Glomerular endothelial cell (primary cell): ENCODE results near the gene IRF2BP2. TPM values are rescaled to one million over a fixed set of nuclear protein-coding genes. Genes with fewer than 3 reads are reported as not detected.

Source experiments
- DNase-seq: peaks from one replicate; pipeline ENCODE4 v3.0.0-alpha.2; 2011; ENCODE audit warnings: low read depth, low spot score; ENCODE audit errors: extremely low read depth
- total RNA-seq: library from RNA; depleted of rRNA; stranded (reverse); fragments of >200 nt; gene quantifications from 2 replicates; pipeline ENCODE4 v1.2.3, GENCODE V29; 2015

Gene IRF2BP2
- total RNA-seq, 1 donor from 2014 or later: 105 TPM

DNA sequence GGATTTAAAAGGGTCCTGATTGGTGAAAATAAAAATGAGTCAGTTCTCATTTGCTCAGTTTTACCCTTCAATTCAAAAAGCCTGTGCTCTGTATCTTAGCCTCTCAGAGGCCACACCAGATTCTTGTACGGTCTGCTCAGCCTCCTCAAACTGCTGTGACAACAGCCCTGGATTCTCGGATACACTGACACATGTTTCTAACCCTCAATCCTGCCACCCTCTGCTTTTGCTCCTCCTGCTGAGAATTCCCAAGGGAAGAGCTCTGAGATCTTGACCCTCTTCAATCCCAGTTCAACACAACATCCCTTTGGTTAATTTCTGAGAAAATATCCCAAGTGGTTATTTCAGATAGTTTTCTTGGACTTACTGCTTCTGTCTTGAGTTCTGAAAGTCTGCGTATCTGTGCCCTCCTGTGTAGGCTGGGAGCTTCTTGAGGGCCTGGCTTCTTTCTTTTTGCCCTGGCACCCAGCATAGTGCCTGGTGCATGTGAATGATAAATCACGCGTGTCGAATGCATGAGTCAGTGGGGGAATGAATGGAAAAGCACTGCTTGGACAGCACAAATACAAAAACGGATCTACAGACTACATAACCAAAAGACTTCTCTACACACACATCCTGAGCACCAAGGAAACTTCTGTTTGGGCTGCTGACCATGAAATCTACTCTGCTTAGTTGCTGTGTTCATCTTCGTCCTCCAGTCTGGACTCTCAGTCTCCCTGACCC, 24.5 kb downstream of the IRF2BP2 start:
- DNase-seq: no peak

DNA sequence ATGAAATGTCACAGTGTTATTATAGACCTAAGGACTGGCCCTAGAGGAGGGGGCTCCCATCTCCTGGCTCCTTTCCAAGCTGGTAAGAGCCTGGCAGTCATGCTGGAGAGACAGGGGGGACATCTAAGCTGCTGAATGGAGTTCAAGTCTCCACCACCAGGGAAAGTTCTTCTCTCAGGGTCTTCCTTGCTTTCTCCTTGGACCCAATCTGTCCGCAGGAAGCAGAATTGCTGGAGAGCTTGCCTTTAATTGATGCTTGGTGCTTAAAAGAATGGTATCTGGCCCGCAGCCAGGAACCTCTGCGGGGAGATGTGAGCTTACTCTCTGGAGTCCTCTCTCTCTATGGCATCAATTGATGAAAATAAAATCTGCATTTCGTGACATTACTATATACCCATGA, 25.1 kb downstream of the IRF2BP2 start:
- DNase-seq: no peak

DNA sequence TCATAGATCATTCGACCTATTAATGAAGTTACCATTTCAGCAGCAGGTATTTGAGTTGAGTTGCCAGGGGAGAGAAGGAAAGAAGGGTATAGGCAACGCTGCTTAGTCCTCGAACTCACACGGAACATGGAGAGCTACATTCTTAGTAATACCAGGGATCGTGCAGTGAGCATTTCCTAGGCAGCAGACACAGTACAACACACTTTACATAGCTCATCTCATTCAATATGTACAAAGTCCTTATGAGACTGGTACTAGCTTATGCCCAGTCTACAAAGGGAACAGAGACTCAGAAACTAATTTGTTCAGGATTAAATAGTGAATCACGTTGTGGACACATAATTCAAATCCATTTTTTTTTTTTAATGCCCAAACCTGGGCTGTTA, 25.6 kb downstream of the IRF2BP2 start:
- no peak for DNase-seq

DNA sequence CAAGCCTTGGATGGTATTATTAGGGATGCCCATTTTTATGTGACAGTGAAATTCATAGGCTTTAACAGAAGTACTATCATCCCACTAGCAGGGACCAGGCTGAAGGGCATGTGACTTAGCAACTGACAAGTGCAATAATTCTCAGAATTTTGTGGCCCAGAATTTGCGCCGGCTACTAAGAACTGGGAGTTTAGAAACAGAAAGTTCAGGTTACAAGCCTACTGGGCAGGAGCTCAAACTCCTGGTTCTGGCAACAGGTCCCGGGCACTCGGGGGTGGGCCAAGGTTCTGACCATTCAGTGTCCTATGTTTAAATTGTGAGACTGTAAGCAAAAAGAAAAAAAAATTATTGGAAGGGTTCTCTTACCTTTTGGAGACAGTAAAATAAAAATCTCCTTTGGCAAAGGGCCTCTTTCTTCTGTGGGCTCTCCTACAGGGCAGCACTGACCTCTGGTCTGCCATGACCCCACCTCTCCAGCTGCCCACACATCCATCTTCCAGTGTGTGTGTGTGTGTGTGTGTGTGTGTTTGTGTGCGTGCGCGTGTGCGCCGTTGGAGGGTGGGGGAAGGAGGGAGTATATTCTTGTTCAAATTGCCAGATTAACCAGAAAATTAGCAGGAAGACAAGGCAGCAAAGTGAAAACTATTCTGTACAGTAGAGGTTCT, 26.1 kb downstream of the IRF2BP2 start:
- no peak for DNase-seq

DNA sequence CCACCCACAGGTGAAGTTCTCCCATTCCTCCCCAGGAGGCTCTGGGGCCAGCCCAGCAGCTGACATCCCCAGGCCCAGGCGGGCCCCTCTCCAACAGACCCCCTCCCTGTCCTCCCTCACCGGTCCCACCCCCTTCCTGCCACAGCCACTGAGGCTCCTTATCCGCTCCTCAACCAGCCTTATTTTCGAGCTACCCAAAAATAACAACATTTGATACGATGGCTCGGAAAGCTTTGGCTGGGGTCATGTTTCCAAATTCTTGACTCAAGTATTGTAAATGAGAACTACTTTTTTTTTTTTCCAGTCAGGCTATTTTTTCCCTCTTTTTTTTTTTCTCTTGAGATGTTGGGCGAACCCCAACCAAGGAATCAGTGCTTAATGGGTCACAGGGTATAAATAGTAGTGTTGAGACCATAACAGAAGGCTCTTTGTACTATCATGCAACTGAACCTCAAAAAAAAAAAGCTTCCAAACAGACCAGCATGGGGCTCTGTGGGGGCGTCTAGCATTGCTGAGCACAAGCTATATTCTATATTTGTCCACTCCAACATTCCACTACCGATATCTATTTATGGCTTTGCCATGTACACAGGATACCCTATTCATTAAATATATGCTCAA, 27.2 kb downstream of the IRF2BP2 start:
- no peak for DNase-seq

DNA sequence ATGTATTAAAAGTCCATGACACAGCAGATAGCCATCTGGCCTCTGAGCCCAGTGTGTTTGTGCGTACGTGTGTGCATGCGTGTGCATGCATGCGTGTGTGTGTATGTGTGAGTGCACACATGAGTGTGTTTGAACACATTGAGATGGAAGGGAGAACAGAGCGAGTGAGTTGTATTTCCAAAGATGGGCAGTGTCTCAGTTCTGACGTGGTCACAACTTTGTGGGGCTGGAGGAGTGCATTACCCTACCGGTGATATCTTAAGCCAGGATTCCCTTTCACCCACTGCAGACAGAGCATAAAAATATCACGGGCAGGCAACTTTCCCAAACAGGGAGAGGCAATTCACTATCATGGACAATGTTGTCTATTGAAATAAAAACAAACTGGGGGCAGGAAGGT, 27.8 kb downstream of the IRF2BP2 start:
- DNase-seq: no peak

DNA sequence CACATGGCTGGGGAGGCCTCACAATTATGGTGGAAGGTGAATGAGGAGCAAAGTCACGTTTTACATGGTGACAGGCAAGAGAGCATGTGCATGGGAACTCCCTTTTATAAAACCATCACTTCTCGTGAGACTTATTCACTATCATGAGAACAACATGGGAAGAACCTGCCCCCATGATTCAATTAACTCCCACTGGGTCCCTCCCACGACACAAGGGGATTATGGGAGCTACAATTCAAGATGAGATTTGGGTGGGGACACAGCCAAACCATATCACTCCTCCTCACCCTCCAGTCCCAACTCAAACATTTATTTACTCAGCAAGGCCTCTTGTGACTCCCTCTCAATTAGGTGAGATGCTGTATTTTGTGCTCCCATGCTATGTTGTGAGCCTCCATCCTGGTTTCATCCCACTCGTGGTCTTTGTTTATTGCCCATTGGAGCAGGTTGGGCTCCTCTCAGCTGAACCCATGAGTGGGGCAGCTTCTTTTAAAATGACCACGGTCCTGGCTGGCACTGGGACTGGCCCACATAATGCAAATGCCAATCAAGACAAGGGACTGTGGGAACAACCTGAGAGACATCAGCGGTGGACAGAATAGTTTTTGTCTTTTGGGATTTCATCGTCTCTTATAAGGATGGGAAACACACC, 28.8 kb downstream of the IRF2BP2 start:
- DNase-seq: no peak

DNA sequence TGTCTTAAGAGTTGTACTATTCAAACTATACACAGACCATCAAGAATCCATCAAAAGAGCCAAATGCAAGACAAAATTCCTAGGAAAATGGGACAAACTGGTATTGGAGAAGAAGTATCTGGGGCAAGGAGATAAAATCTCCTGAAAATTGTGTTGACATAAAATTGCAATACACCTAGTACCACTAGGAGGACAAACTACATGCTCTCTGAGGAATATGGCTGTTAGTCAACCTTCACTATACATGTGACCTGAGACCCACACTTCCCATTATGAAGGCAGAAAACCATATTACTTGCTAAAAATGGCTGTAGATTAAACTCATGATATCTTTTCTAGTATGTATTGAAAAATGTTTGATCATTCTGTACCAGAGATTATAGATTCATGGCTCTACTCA, 30.0 kb downstream of the IRF2BP2 start:
- no peak for DNase-seq

DNA sequence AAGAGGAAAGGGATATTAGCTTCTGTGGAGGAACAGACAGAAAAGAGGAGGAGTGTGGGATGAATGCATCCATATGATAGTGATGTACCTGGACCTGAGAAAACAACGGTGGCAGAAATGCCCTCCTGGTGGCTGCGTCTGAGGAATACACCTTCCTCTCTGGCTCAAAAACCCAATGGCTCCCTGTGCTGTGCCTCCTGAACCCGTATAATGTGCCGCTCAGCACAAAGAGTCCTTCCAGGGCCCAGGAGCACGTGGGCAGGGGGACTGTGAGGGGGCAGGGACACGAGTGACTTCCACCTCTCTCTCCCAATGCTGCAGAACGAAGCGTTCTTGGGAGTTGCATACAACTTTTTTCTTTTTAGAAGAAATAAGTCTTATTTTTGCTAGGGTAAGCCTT, 31.2 kb downstream of the IRF2BP2 start:
- no peak for DNase-seq

DNA sequence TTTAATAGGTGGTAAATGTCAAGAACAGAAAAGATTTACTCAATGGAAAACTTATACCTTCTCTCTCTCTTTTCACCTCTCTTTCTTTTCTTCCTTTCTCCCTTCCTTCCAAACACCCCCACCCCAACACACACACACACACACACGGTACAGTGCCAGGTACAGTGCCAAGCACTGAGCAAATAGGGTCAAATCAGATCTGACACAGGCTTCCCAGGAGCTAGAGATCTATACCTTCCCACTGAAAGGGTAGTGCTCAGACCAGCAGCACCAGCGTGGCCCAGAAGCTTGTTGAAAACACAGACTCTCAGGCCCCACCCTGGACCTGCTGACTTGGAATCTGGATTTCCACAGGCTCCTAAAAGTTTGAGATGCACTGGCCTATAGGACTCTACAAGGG, 31.9 kb downstream of the IRF2BP2 start:
- no peak for DNase-seq

DNA sequence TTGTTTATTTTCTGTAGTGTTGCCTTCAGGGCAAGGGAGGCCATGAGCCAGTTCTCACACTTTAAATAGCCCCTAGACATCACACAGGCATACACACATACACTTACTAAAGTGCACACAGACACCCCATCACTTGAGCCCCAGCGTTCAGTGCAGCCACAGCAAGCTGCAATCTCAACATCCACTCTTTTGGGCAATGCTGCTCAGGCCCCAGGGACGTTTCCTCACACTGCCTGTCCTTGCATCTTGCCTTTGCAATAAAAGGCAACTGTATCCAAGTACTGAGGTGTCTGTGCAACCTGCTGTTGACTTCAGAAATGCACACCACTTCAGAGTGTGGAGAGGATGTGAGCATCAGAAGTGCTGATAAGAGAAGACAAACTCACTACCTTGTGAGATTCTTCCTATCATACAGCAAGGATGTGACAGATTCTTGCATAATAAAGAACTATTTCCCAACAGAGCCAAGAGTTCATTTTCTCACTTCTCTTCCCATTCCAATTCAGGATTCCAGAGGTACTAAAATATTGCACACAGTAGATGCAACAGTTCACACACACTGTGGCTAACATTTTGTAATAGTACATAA, 36.2 kb downstream of the IRF2BP2 start:
- no peak for DNase-seq

DNA sequence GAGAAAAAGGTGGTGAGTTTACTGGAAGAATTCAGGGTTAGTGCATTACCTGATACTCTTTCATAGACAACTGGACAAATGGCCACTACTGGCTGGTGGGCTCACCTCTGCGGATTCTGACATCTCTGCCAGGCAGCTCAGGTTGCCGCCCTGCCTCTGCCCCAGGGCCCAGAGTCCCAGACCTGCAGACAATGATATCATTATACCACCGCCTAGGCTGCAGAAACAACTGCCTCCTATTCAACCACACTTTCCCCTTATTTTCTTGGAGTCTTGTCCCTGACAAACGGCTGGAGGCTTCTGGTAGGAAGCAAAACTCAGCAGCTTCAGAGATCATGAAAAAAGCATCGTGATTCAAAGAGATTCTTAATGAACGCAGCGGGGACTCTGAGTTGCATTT, 37.0 kb downstream of the IRF2BP2 start:
- no peak for DNase-seq

DNA sequence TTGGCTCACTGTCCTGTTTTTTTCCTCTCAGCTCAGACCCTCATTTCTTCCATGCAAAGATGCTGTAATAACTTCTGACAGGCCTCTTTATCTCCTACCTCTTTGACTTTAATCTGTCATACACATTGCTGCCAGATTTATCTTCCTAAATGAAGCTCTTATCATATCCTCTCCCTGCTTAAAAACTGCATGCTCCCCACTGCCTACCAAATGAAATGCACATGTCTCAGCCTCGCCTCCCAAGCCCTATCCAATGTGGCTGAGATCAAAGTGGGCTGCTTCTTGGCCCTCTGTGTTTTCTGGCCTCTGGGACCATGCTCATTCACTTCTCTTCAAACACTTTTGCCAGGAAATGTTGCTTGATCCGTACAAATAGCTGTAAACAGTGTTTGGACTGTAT, 38.3 kb downstream of the IRF2BP2 start:
- no peak for DNase-seq

DNA sequence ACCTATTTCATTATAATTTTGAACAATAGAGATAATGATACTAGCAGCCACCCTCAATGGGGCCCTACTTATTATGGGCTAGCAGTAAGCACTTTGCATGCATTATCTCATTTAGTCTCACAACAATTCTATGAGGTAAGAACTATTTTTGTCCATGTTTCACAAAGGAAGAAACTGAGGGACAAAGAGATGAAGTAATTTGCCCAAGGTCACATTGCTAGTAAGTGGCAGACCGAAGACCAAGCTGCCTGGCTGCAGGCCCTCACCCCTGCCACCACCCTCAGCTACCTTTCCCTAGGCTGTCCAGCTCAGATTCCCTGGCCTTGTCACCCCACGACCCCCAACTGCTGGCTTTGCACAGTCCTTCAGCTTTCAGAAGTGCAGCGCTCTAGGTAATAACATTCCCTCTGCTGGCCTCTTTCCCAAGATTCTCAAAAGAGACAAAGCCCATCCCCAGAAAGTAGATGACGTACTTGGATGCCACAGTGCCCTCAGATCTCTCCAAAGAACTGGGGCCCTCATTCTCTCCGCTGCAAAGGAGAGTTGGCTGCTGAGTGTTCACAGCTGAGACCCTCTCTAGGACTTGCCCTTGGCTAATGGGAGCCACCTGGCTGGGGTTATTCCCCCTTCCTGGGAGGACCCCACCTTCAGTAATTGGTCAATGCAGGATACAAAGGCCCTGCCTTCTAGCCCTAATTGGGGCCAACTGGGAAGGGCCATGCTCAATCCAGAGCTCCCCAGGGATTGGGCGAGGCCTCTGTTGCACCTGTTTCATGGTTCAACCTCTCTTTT, 39.5 kb downstream of the IRF2BP2 start:
- DNase-seq: no peak

DNA sequence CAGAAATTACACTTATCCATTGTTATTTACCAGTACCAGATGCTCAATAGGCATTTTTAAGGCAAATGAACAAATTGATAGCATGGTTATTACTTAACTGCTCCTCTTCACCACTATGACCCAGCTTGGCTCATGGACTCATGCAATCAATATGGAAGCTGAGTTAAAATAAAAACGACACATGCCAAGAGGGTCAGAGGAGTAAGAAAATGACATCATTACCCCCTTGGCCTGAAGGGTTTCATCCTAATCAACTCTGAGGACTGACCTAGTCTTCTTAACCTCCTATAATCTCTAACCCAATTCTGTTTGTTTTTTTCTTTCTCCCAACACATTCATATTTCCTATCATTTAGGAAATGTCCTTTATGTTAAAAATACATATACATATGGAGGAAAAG, 41.6 kb downstream of the IRF2BP2 start:
- DNase-seq: no peak

DNA sequence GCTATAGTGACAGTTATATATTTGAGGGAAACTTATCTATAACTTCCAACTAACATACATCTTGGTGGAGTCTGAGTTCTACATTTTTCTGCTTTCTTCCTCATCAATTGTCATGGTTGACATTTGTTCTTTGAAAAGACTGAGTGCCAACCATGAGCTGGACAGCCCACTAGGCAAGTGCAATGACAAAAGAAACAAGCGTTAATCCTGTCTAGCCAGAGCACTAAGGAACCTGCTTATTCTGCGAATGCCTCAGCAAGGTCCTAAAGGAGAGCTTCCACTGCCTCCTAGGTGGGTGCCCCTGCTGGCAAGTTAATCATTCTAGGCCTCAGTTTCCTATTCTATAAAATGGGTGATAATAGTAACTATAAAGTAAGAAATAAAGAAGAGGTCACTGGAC, 44.8 kb downstream of the IRF2BP2 start:
- no peak for DNase-seq

DNA sequence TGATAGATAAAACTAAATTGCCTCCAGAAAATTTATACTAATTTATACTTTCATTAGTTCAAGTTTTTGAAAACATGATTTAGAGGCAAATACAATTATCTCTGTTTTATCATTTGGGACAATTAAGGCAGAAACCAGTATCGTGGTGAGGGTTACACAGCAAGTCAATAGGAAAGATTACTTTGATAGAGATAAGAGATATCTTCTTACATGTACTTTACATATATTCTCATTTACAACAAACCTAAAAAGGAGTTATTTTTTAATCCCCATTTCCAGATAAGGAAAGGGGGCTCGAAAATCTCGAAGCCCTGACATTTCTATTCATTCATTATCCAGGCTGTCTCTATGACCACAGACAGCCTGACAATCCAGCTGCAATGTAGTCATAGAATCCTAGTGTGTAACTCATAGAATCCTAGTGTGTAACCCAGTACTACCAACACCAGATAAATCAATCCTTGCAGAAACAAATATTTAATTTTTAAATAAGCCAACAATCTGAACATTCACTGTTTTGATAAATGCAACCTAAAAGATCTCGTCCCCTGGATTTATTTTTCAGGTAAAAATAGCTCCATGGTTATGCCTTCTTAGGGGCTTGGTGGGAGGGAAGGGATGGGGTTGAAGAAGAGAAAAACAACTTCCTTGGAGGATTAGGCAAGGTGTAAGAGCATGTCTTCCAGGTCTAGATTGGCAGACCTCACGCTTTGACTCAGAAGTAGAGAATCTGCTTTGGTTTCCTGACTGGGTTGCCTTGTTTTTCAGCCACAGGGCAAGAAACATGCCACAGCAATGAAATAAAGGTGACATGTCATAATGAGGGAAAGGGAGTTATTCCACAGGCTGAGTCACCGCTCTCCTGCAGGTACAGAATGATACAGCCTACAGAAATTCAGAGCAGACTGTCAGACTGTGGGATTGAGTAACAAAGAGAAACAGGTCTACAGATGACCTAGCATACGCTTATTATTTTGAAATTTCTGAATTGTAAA, 45.6 kb downstream of the IRF2BP2 start:
- DNase-seq: no peak

DNA sequence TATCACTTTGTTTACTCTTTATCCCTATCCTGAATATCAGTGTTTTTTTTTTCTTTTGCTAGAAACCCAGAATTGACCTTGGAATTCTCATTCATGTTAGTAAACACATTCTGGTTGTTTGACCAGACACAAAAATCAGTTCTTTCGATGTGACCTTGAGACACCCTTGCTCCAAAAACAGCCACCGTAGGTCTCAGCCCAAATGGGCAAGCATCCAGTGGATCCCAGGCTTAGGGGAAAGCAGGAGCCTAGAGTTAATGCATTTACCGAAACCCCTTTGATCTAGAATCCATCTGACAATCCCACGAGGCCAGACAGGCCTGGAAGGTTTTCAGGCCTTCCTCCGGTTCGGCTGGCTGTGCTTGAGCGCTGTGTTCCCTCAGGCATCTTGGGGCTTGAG, 47.6 kb downstream of the IRF2BP2 start:
- DNase-seq: no peak

DNA sequence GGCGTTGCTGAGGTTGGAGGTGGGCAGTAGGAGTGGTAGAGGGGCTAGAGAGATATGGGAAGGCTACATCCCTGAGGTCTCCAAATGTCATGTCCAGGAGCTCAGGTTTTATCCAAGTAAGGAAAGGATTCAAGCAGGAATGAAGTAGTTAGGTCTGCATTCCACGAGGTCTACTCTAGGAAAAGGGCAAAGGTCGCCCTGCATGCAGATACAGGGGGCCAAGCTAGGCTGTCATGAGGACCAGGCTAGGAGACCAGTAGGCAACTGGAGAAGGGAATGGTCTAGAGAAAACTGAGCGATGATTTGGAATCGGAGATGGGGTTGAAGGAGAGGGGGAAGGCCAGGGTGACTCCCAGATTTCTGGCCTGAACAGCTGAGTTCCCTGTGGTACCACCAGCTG, 48.7 kb downstream of the IRF2BP2 start:
- no peak for DNase-seq
